ENCODE measurements around the gene GGTLC1.
A peak's percentile ranks its signal among the peaks of the same experiment; 100 is the strongest.

The GGTLC1 gene

GRCh38 chr20:23966298-23966697 is 22.3 kb downstream of the GGTLC1 start:
- no peak for DNase-seq (ENCODE audit: low read depth)

GRCh38 chr20:23963941-23964340 is 24.6 kb downstream of the GGTLC1 start:
- no peak for DNase-seq (ENCODE audit: low read depth)

GRCh38 chr20:23962272-23962671 is 26.3 kb downstream of the GGTLC1 start:
- no peak for DNase-seq (ENCODE audit: low read depth)

- no peak for DNase-seq (ENCODE audit: low read depth)
These were observed 29.5 kb downstream of the GGTLC1 start for GRCh38 chr20:23959054-23959453.

GRCh38 chr20:23955896-23956295 is 32.7 kb downstream of the GGTLC1 start:
- no peak for DNase-seq (ENCODE audit: low read depth)

- no peak for DNase-seq (ENCODE audit: low read depth)
These were observed 34.4 kb downstream of the GGTLC1 start for GRCh38 chr20:23954008-23954745.

- DNase-seq (ENCODE audit: low read depth): no peak
These were observed 42.4 kb downstream of the GGTLC1 start for GRCh38 chr20:23946206-23946605.

- DNase-seq (ENCODE audit: low read depth): no peak
These were observed 45.3 kb downstream of the GGTLC1 start for GRCh38 chr20:23943304-23943703.

GRCh38 chr20:23939641-23940040 is 48.9 kb downstream of the GGTLC1 start:
- DNase-seq (ENCODE audit: low read depth): no peak

GRCh38 chr20:23939063-23939462 is 49.5 kb downstream of the GGTLC1 start:
- DNase-seq (ENCODE audit: low read depth): no peak

- no peak for DNase-seq (ENCODE audit: low read depth)
These were observed 50.5 kb downstream of the GGTLC1 start for GRCh38 chr20:23938118-23938438.

GRCh38 chr20:23937303-23938117 is 51.1 kb downstream of the GGTLC1 start:
- peak; percentile 35 for DNase-seq (ENCODE audit: low read depth)
